A549 (cell line): ENCODE results near the gene MINDY3.

ENCODE experiments used
- CTCF ChIP-seq: fragments of >200 bp; sonication (Bioruptor Twin); formaldehyde crosslinking; IDR thresholded peaks from 3 replicates; pipeline ENCODE4 v1.5.1; 2016
- HDAC2 ChIP-seq: fragments of 200-600 bp; sonication (generic); IDR thresholded peaks from 2 replicates; pipeline ENCODE4 v1.6.1; 2016
- JUNB ChIP-seq: fragments of >200 bp; sonication (Bioruptor Twin); formaldehyde crosslinking; IDR thresholded peaks from 2 replicates; pipeline ENCODE4 v1.6.1; 2016
- NFE2L2 ChIP-seq: fragments of 150-350 bp; conservative IDR thresholded peaks from 2 replicates; pipeline ENCODE4 v1.6.1; 2014; ENCODE audit warnings: low read length
- POLR2A ChIP-seq: IDR thresholded peaks from 2 replicates; pipeline ENCODE4 v1.6.1; 2012; ENCODE audit warnings: mild to moderate bottlenecking, low read length
- REST ChIP-seq: fragments of 200-600 bp; sonication (generic); IDR thresholded peaks from 2 replicates; pipeline ENCODE4 v1.6.1; 2016; ENCODE audit warnings: antibody characterized with exemption, mild to moderate bottlenecking, moderate library complexity
- TF ChIP-seq, protein P1 (sequence below): fragments of 450-650 bp; IDR thresholded peaks from 2 replicates; pipeline ENCODE4 v1.6.1; 2014; ENCODE audit warnings: antibody characterized with exemption

- TF ChIP-seq REST = no peak
- no peak for TF ChIP-seq CTCF
- no peak for TF ChIP-seq NFE2L2
- no peak for TF ChIP-seq POLR2A
- TF ChIP-seq HDAC2 = no peak
- TF ChIP-seq, protein P1, sequence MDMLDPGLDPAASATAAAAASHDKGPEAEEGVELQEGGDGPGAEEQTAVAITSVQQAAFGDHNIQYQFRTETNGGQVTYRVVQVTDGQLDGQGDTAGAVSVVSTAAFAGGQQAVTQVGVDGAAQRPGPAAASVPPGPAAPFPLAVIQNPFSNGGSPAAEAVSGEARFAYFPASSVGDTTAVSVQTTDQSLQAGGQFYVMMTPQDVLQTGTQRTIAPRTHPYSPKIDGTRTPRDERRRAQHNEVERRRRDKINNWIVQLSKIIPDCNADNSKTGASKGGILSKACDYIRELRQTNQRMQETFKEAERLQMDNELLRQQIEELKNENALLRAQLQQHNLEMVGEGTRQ = no peak
- TF ChIP-seq JUNB = no peak
Observed at GRCh38 chr10:15817409-15818046, 42.8 kb downstream of the MINDY3 start.
